Measurements from ENCODE around the gene RING1. TPM values are rescaled to one million over a fixed set of nuclear protein-coding genes. Genes with fewer than 3 reads are reported as not detected.

The RING1 gene
- total RNA-seq, 1 experiment from 2014 or later: 31.0 TPM

GRCh38 chr6:33178755-33179475, 29.4 kb upstream of the RING1 start:
- H2BK20ac ChIP-seq (ENCODE audit: low read depth, low read length, poor library complexity, severe bottlenecking): no peak overlapping the region
- Mint-ChIP-seq H3K4me1 (no peaks in the 10 kb centered on the region), H3K27ac (no peak overlapping the region), H3K36me3 (ENCODE audit: insufficient read depth in 1 of 3, low read depth in 3 of 3) (peaks cover 0 to 2% (median 0%) of the 10 kb centered on the region in 3 experiments; a peak in 2 of 7 replicates), H3K4me3 (no peak overlapping the region; a peak in 1 of 5 replicates), H3K9me3 (no peaks in the 10 kb centered on the region; a peak in 1 of 5 replicates), H3K27me3 (ENCODE audit: low read depth) (peaks cover 40% of the 10 kb centered on the region)
- no peak overlapping the region for H2AK5ac ChIP-seq (ENCODE audit: insufficient read length, low read length)
- H3K14ac ChIP-seq (ENCODE audit: insufficient read depth, low read length): no peak overlapping the region
- no peak overlapping the region for H3K56ac ChIP-seq (ENCODE audit: insufficient read length, low read depth, low read length)
- H2AFZ ChIP-seq (ENCODE audit: low read length): no peak overlapping the region
- H3K79me2 ChIP-seq (ENCODE audit: insufficient read depth, low read length): no peaks in the 10 kb centered on the region
- no peaks in the 10 kb centered on the region for H3K9me3 ChIP-seq (ENCODE audit: control insufficient read depth, low read depth, low read length)
- no peaks in the 10 kb centered on the region for H3K27me3 ChIP-seq (ENCODE audit: insufficient read depth, low read length)
- no peak overlapping the region for H3K18ac ChIP-seq (ENCODE audit: insufficient read length, low read depth, low read length)
- H3K4me2 ChIP-seq (ENCODE audit: insufficient read depth, insufficient read length, low read length): no peak overlapping the region
- H4K8ac ChIP-seq (replicated peaks; ENCODE audit: insufficient read length, low read depth, low read length): no peak overlapping the region
- no peak for TF ChIP-seq CTCF (conservative IDR thresholded peaks at IDR 0.05)
- no peak overlapping the region for H3K9ac ChIP-seq (ENCODE audit: extremely low read depth, insufficient read length, low read length)
- no CpG with 5 or more reads among the region's 10 CpGs for WGBS (ENCODE audit: extremely low coverage, insufficient read length, low lambda C conversion rate)
- no peak overlapping the region for H3K23ac ChIP-seq (ENCODE audit: insufficient read length, low read depth, low read length)
- H2BK15ac ChIP-seq (ENCODE audit: low read depth, low read length): no peak overlapping the region
- no peaks in the 10 kb centered on the region for H3K23me2 ChIP-seq (ENCODE audit: insufficient read length, low read depth, low read length, poor library complexity, severe bottlenecking)
- no peaks in the 10 kb centered on the region for H3K4me1 ChIP-seq (ENCODE audit: insufficient read depth, low read length)
- no peak overlapping the region for H4K5ac ChIP-seq (ENCODE audit: insufficient read length, low read depth, low read length)
- H4K20me1 ChIP-seq (ENCODE audit: control insufficient read depth, insufficient read depth, insufficient read length): no peaks in the 10 kb centered on the region
- no peak overlapping the region for H3T11ph ChIP-seq (ENCODE audit: low read length)
- no peak overlapping the region for H2BK120ac ChIP-seq (ENCODE audit: low read depth, low read length, poor library complexity, severe bottlenecking)
- no peak overlapping the region for H2BK5ac ChIP-seq (ENCODE audit: insufficient read length, low read length)
- no peak overlapping the region for H3K4ac ChIP-seq (ENCODE audit: low read depth, low read length)
- no peaks in the 10 kb centered on the region for H3K79me1 ChIP-seq (ENCODE audit: insufficient read depth, low read depth, low read length, poor library complexity, severe bottlenecking)
- no peak for DNase-seq
- H3K27ac ChIP-seq (ENCODE audit: insufficient read length, low read depth, low read length): no peak overlapping the region
- H2BK12ac ChIP-seq (ENCODE audit: insufficient read length, low read depth, low read length): no peak overlapping the region
- H4K91ac ChIP-seq (ENCODE audit: insufficient read length, low read depth, low read length): no peak overlapping the region
